H1 (cell line): ENCODE results near the gene INTS7. TPM values are rescaled to one million over a fixed set of nuclear protein-coding genes. Genes with fewer than 3 reads are reported as not detected.

Experiments used
- CTCF ChIA-PET: fragments of 300-600 bp; sonication (Branson Sonifier 250); formaldehyde crosslinking; loops from one replicate; lab custom pipeline; 2021; ENCODE audit not compliant: partially characterized antibody; lab: Charles Lee
- POLR2A ChIA-PET: fragments of 300-600 bp; sonication (Branson Sonifier 250); formaldehyde crosslinking; loops from one replicate; lab custom pipeline; 2021; ENCODE audit warnings: inconsistent platforms; ENCODE audit not compliant: partially characterized antibody; lab: Charles Lee
- DNase-seq, 2 experiments: peaks; one replicate each; pipeline versions ENCODE4 v3.0.0 to v3.0.0-alpha.2; 2010 to 2022; ENCODE audit warnings: low spot score in 2 of 2, low read depth in 1 of 2, mixed read lengths in 1 of 2
- FAIRE-seq: peaks from 2 replicates; lab custom pipeline; 2011; peaks lifted over from hg19 to GRCh38; lab: Jason Lieb, UNC
- H2AFZ ChIP-seq: 2 replicates; pipeline ENCODE4 v1.8.1; 2012; ENCODE audit warnings: low read length, inconsistent platforms
- H2AK5ac ChIP-seq: 2 replicates; pipeline ENCODE4 v1.6.1; 2013; ENCODE audit warnings: low read depth, low read length
- H2BK120ac ChIP-seq: replicated peaks from 2 replicates; pipeline ENCODE3; 2013; ENCODE audit warnings: low read depth, low read length, inconsistent platforms
- H2BK12ac ChIP-seq: 2 replicates; pipeline ENCODE4 v1.6.1; 2013; ENCODE audit warnings: low read depth, low read length
- H2BK15ac ChIP-seq: 2 replicates; pipeline ENCODE4 v1.6.1; 2013; ENCODE audit warnings: low read length
- H2BK20ac ChIP-seq: 2 replicates; pipeline ENCODE4 v1.6.1; 2013; ENCODE audit warnings: low read length
- H2BK5ac ChIP-seq: 2 replicates; pipeline ENCODE4 v1.6.1; 2013; ENCODE audit warnings: low read depth, low read length
- H3K14ac ChIP-seq: 2 replicates; pipeline ENCODE4 v1.6.1; 2013; ENCODE audit warnings: inconsistent platforms; ENCODE audit not compliant: insufficient read length
- H3K18ac ChIP-seq: 2 replicates; pipeline ENCODE4 v1.6.1; 2013; ENCODE audit warnings: low read length; ENCODE audit errors: extremely low read depth
- H3K23ac ChIP-seq: 2 replicates; pipeline ENCODE4 v1.6.1; 2013; ENCODE audit warnings: inconsistent platforms; ENCODE audit not compliant: insufficient read length
- H3K23me2 ChIP-seq: 2 replicates; pipeline ENCODE4 v1.6.1; 2013; ENCODE audit warnings: low read depth, low read length
- H3K27ac ChIP-seq: 2 replicates; pipeline ENCODE4 v1.6.1; 2011; ENCODE audit warnings: low read depth, low read length, inconsistent platforms
- H3K27me3 ChIP-seq, 4 experiments: replicated peaks in 1 of 4; 1 replicate in 1 of 4; 2 replicates in 3 of 4; pipeline versions ENCODE4 v1.6.1 to v1.8.1; 2011 to 2013; ENCODE audit warnings: low read length in 3 of 4, mild to moderate bottlenecking in 3 of 4, inconsistent platforms in 2 of 4, mixed read lengths in 2 of 4, moderate library complexity in 1 of 4; ENCODE audit not compliant: control insufficient read depth in 3 of 4, insufficient read depth in 3 of 4; ENCODE audit errors: extremely low read depth in 1 of 4
- H3K36me3 ChIP-seq, 4 experiments: 2 replicates each; pipeline versions ENCODE4 v1.6.1 to v1.8.1; 2011 to 2013; ENCODE audit warnings: mild to moderate bottlenecking in 4 of 4, low read length in 3 of 4, moderate library complexity in 2 of 4, control low read depth in 1 of 4, inconsistent platforms in 1 of 4; ENCODE audit not compliant: insufficient read depth in 4 of 4, control insufficient read depth in 2 of 4
- H3K4ac ChIP-seq: replicated peaks from 2 replicates; pipeline ENCODE3; 2013; ENCODE audit warnings: low read length, low read depth, mixed read lengths, inconsistent platforms; ENCODE audit not compliant: insufficient read length
- H3K4me1 ChIP-seq, 4 experiments: replicated peaks in 1 of 4; 1 replicate in 1 of 4; 2 replicates in 3 of 4; pipeline versions ENCODE4 v1.6.1 to v1.8.1; 2011 to 2013; ENCODE audit warnings: low read length in 3 of 4, inconsistent platforms in 2 of 4, mixed read lengths in 1 of 4; ENCODE audit not compliant: insufficient read depth in 4 of 4, control insufficient read depth in 3 of 4
- H3K4me2 ChIP-seq, 2 experiments: 2 replicates each; pipeline versions ENCODE4 v1.6.1 to v1.8.1; 2011 to 2013; ENCODE audit warnings: low read depth in 2 of 2, low read length in 2 of 2, control low read depth in 1 of 2, inconsistent platforms in 1 of 2, mild to moderate bottlenecking in 1 of 2; ENCODE audit not compliant: insufficient read depth in 1 of 2
- H3K4me3 ChIP-seq, 4 experiments: fragments of 200-600, 300-600 bp in 1 of 4; sonication (generic), shearing (Covaris generic), sonication (Bioruptor Twin) in 1 of 4; 2 replicates each; pipeline versions ENCODE4 v1.5.1 to v1.8.1; 2011 to 2016; ENCODE audit warnings: low read length in 4 of 4, low read depth in 3 of 4, control low read depth in 2 of 4, inconsistent platforms in 2 of 4, mild to moderate bottlenecking in 2 of 4, mixed read lengths in 1 of 4, moderate library complexity in 1 of 4; ENCODE audit not compliant: insufficient read depth in 2 of 4; ENCODE audit errors: extremely low read depth in 1 of 4
- H3K56ac ChIP-seq: replicated peaks from 2 replicates; pipeline ENCODE3; 2013; ENCODE audit warnings: low read depth, mild to moderate bottlenecking, mixed read lengths, low read length, inconsistent platforms; ENCODE audit not compliant: insufficient read length
- H3K79me1 ChIP-seq: 2 replicates; pipeline ENCODE4 v1.6.1; 2013; ENCODE audit warnings: low read depth, low read length, control low read depth
- H3K79me2 ChIP-seq, 2 experiments: 2 replicates each; pipeline versions ENCODE4 v1.6.1 to v1.8.1; 2012 to 2013; ENCODE audit warnings: low read length in 2 of 2, mild to moderate bottlenecking in 2 of 2, inconsistent platforms in 1 of 2; ENCODE audit not compliant: insufficient read depth in 2 of 2, control insufficient read depth in 1 of 2
- H3K9ac ChIP-seq, 4 experiments: replicated peaks in 1 of 4; 1 replicate in 1 of 4; 2 replicates in 3 of 4; pipeline versions ENCODE4 v1.6.1 to v1.8.1; 2011 to 2013; ENCODE audit warnings: low read depth in 3 of 4, low read length in 3 of 4, control low read depth in 2 of 4, mild to moderate bottlenecking in 2 of 4, moderate library complexity in 2 of 4, inconsistent platforms in 1 of 4; ENCODE audit errors: extremely low read depth in 1 of 4
- H3K9me3 ChIP-seq, 2 experiments: 2 replicates each; pipeline versions ENCODE4 v1.6.1 to v1.8.1; 2012 to 2013; ENCODE audit warnings: mild to moderate bottlenecking in 2 of 2, moderate library complexity in 2 of 2, control low read depth in 1 of 2, inconsistent platforms in 1 of 2, low read depth in 1 of 2, low read length in 1 of 2, mixed read lengths in 1 of 2; ENCODE audit not compliant: insufficient read depth in 2 of 2
- H4K20me1 ChIP-seq, 2 experiments: replicated peaks in 1 of 2; 2 replicates each; pipeline versions ENCODE3 to v1.8.1; 2011 to 2013; ENCODE audit warnings: inconsistent platforms in 2 of 2, low read length in 2 of 2, mild to moderate bottlenecking in 1 of 2; ENCODE audit not compliant: insufficient read depth in 2 of 2, control insufficient read depth in 1 of 2
- H4K5ac ChIP-seq: 2 replicates; pipeline ENCODE4 v1.6.1; 2013; ENCODE audit warnings: low read length, low read depth, mixed read lengths, inconsistent platforms; ENCODE audit not compliant: insufficient read length
- H4K8ac ChIP-seq: 2 replicates; pipeline ENCODE4 v1.8.0; 2013; ENCODE audit warnings: mild to moderate bottlenecking, moderate library complexity, low read length, inconsistent platforms; ENCODE audit not compliant: insufficient read depth; ENCODE audit errors: extremely low read depth
- H4K91ac ChIP-seq: replicated peaks from 2 replicates; pipeline ENCODE3; 2013; ENCODE audit warnings: low read length, mixed read lengths, inconsistent platforms; ENCODE audit not compliant: insufficient read length
- CHD1 ChIP-seq: IDR thresholded peaks from 2 replicates; pipeline ENCODE4 v1.6.1; 2012; ENCODE audit warnings: low read depth, low read length, improper control_type of control experiment
- CTBP2 ChIP-seq: IDR thresholded peaks from 2 replicates; pipeline ENCODE4 v1.7.0; 2011; ENCODE audit warnings: borderline replicate concordance, mild to moderate bottlenecking, moderate library complexity, mixed read lengths, low read length; ENCODE audit not compliant: insufficient read depth, insufficient read length
- E2F6 ChIP-seq: IDR thresholded peaks from 2 replicates; pipeline ENCODE4 v1.6.1; 2012; ENCODE audit warnings: inconsistent platforms
- EP300 ChIP-seq, 2 experiments: IDR thresholded peaks; 1 replicate in 1 of 2; 2 replicates in 1 of 2; pipeline ENCODE4 v1.6.1; 2011 to 2012; ENCODE audit warnings: low read depth in 2 of 2, low read length in 2 of 2, mild to moderate bottlenecking in 2 of 2, borderline replicate concordance in 1 of 2, inconsistent platforms in 1 of 2, moderate library complexity in 1 of 2
- HDAC2 ChIP-seq, 2 experiments: fragments of 300-600 bp in 1 of 2; sonication (generic) in 1 of 2; IDR thresholded peaks; 2 replicates each; pipeline ENCODE4 v1.6.1; 2011 to 2012; ENCODE audit warnings: low read depth in 2 of 2, low read length in 2 of 2, mild to moderate bottlenecking in 2 of 2, moderate library complexity in 2 of 2, borderline replicate concordance in 1 of 2, inconsistent platforms in 1 of 2
- JUND ChIP-seq: IDR thresholded peaks from 2 replicates; pipeline ENCODE4 v1.6.1; 2011; ENCODE audit warnings: mild to moderate bottlenecking, improper control_type of control experiment, low read length
- POU5F1 ChIP-seq: IDR thresholded peaks from 2 replicates; pipeline ENCODE4 v1.6.1; 2011; ENCODE audit warnings: low read depth, mild to moderate bottlenecking, low read length, moderate library complexity
- SIN3A ChIP-seq, 2 experiments: IDR thresholded peaks in 1 of 2; conservative IDR thresholded peaks in 1 of 2; 2 replicates each; pipeline ENCODE4 v1.6.1; 2011 to 2012; ENCODE audit warnings: low read length in 2 of 2, improper control_type of control experiment in 1 of 2, low read depth in 1 of 2, mild to moderate bottlenecking in 1 of 2
- SIRT6 ChIP-seq: IDR thresholded peaks from one replicate; pipeline ENCODE4 v1.7.1; 2012; ENCODE audit warnings: low read length, inconsistent platforms
- SIX5 ChIP-seq: IDR thresholded peaks from 2 replicates; pipeline ENCODE4 v1.6.1; 2011; ENCODE audit warnings: mild to moderate bottlenecking, low read depth, low read length
- TAF7 ChIP-seq: optimal IDR thresholded peaks from 2 replicates; pipeline ENCODE3; 2011; ENCODE audit warnings: low read depth, mild to moderate bottlenecking, inconsistent platforms, low read length, moderate library complexity, borderline replicate concordance
- TBP ChIP-seq: IDR thresholded peaks from 2 replicates; pipeline ENCODE4 v1.6.1; 2011; ENCODE audit warnings: low read depth, low read length, improper control_type of control experiment
- TEAD4 ChIP-seq: IDR thresholded peaks from 2 replicates; pipeline ENCODE4 v1.6.1; 2012; ENCODE audit warnings: low read depth, low read length, inconsistent platforms, mixed read lengths
- WGBS, 2 experiments: shearing (Covaris generic) in 1 of 2; methylation state at CpG; one replicate each; pipeline versions ENCODE4 v1.1.6 to v1.1.7; 2013 to 2015; ENCODE audit warnings: low lambda C conversion rate in 2 of 2, mixed read lengths in 2 of 2, inconsistent platforms in 1 of 2, low coverage in 1 of 2, missing lambda C conversion rate in 1 of 2; ENCODE audit not compliant: insufficient replicate concordance in 2 of 2, insufficient coverage in 1 of 2, insufficient read length in 1 of 2; ENCODE audit errors: extremely low coverage in 1 of 2, missing lambda C conversion rate in 1 of 2; 5-methylcytosine and 5-hydroxymethylcytosine counted together
- polyA plus RNA-seq, 7 experiments: library from polyadenylated mRNA; depleted of rRNA in 3 of 7; stranded (reverse) in 5 of 7; unstranded in 2 of 7; fragments of >200 nt in 5 of 7; fragments of 200-250 nt in 2 of 7; gene quantifications; 1 replicate in 5 of 7; 2 replicates in 1 of 7; 4 replicates in 1 of 7; pipeline versions ENCODE4 v1.2.1 to v1.2.3, GENCODE V29; 2011 to 2013; ENCODE audit warnings: missing spikeins in 2 of 7, mixed read lengths in 2 of 7
- total RNA-seq: library from RNA; stranded (reverse); fragmentation: NEBNext Ultra II Directional; extraction: Animal tissue kit (Norgen Biotek cat#: 25700); gene quantifications from 2 replicates; pipeline ENCODE4 v1.2.1, GENCODE V29; 2021

The INTS7 gene
- total and polyA plus RNA-seq, 2 of the 8 experiments (the other 6 are each of a cell fraction or from before 2014, with no cell fraction given) = 15.2 to 22.4 TPM

- H3K36me3 ChIP-seq = no peaks in the 10 kb centered on the region
- H2BK20ac ChIP-seq = no peak overlapping the region
- H2BK120ac ChIP-seq = no peak overlapping the region
- H3K4me3 ChIP-seq = no peak overlapping the region
- no peak overlapping the region for H3K23ac ChIP-seq
- H3K79me2 ChIP-seq = no peaks in the 10 kb centered on the region
- H4K91ac ChIP-seq = no peak overlapping the region
- no peak overlapping the region for H2AFZ ChIP-seq
- no peak overlapping the region for H3K4ac ChIP-seq
- H3K27me3 ChIP-seq = no peaks in the 10 kb centered on the region
- H3K79me1 ChIP-seq = no peaks in the 10 kb centered on the region
- no peak overlapping the region for H3K18ac ChIP-seq
- H3K4me1 ChIP-seq = peaks cover 0 to 4% (median 2%) of the 10 kb centered on the region in 4 experiments; a peak in 4 of 7 replicates
- H3K23me2 ChIP-seq = no peaks in the 10 kb centered on the region
- no peak overlapping the region for H3K56ac ChIP-seq
- no peak for DNase-seq
- ChIA-PET CTCF (interaction anchor here (1.0 to 1.1 kb wide), 2 partner anchors 222 to 224 kb away, joined by 3 to 5 read pairs; no protein-coding TSS in a partner anchor), POLR2A (interaction anchor here (0.6 kb wide), 1 partner anchor 1790 kb away, joined by 3 read pairs; no protein-coding TSS in a partner anchor)
- H2BK12ac ChIP-seq = no peak overlapping the region
- no peaks in the 10 kb centered on the region for H4K20me1 ChIP-seq
- FAIRE-seq = no peak
- no peak overlapping the region for H3K27ac ChIP-seq
- no peak overlapping the region for H3K14ac ChIP-seq
- no peak overlapping the region for H3K4me2 ChIP-seq
- H2AK5ac ChIP-seq = no peak overlapping the region
- no peak overlapping the region for H3K9ac ChIP-seq
- no peak overlapping the region for H4K5ac ChIP-seq
- WGBS, 2 experiments = 94% methylated on average over 9 of the region's 9 CpGs; no CpG with 5 or more reads in 1 of the 2 experiments
- no peak overlapping the region for H2BK15ac ChIP-seq
- H3K9me3 ChIP-seq = no peaks in the 10 kb centered on the region
- no peak overlapping the region for H4K8ac ChIP-seq
- H2BK5ac ChIP-seq = no peak overlapping the region
- TF ChIP-seq TAF7 (no peak), POU5F1 (no peak), EP300 (IDR thresholded peaks at IDR 0.05; ENCODE audit: borderline replicate concordance in 1 of 2, low read depth in 2 of 2, low read length in 2 of 2) (no peak), SIX5 (no peak), TBP (no peak), E2F6 (no peak), HDAC2 (IDR thresholded peaks at IDR 0.05; ENCODE audit: borderline replicate concordance in 1 of 2, low read depth in 2 of 2, low read length in 2 of 2) (no peak), SIN3A (conservative IDR thresholded peaks at IDR 0.05 in 1 of 2, IDR thresholded peaks at IDR 0.05 in 1 of 2; ENCODE audit: low read depth in 1 of 2, low read length in 2 of 2) (no peak), TEAD4 (no peak), CTBP2 (no peak), CHD1 (no peak), SIRT6 (no peak), JUND (no peak)
These were observed 113.7 kb downstream of the INTS7 start for GRCh38 chr1:211921579-211922095.
